ENCODE measurements around the gene DNAJC17. TPM values are rescaled to one million over a fixed set of nuclear protein-coding genes. Genes with fewer than 3 reads are reported as not detected.

DNAJC17 gene, protein sequence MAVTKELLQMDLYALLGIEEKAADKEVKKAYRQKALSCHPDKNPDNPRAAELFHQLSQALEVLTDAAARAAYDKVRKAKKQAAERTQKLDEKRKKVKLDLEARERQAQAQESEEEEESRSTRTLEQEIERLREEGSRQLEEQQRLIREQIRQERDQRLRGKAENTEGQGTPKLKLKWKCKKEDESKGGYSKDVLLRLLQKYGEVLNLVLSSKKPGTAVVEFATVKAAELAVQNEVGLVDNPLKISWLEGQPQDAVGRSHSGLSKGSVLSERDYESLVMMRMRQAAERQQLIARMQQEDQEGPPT
- 30.0 TPM for polyA plus RNA-seq (2013, experiment 1 of 2; ENCODE audit: insufficient read length)
- 31.6 TPM for polyA plus RNA-seq (2013, experiment 2 of 2; ENCODE audit: insufficient read length)

DNA sequence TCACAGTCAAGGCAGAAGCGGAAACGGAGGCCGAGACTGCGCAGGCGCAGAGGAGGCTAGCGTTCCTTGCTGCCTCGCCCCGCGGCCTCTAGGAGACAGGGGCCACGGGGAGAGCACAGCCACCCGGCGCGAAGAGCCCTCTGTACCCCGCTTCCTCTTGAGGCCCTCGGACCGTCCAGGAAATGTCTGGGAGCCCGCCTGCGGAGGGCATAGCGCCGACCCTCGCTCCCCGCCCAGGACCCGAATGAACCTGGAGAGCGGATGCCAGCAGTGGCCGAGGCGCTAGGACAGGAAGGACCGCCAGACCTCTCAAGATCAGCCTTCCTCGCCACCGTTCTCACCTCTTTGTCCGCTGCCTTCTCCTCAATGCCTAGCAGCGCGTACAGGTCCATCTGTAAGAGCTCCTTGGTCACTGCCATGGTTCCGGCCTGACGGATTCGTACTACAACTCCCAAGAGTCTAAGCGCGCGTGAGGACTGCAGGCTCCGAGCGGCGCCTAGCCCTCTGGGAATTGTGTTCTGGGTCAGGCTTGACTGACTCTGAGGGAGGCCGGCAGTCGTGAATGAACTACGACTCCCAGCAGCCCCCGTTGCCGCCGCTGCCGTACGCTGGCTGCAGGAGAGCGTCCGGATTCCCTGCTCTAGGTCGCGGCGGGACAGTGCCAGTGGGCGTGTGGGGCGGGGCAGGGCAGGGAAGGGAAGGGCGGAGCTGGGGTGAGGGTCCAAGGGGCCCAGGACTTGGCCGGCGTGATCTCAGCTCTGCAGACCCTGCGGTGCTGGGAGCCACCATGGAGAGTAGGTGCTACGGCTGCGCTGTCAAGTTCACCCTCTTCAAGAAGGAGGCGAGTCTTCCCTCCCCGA is at the start of gene DNAJC17, which contains the start of gene ZFYVE19:
DNAJC17 (minus strand) TSS at position 446 of the 860 bp plus-strand sequence; CDS start at position 419, 27 bp downstream.
ZFYVE19 (plus strand) TSS at position 62 of the 860 bp plus-strand sequence; CDS start at position 563, 501 bp downstream.
- peak; percentile 97 for DNase-seq

GRCh38 chr15:40856746-40857145 is 49.5 kb upstream of the DNAJC17 start:
- no peak for DNase-seq

GRCh38 chr15:40855706-40856234 is 48.5 kb upstream of the DNAJC17 start:
- no peak for DNase-seq

- DNase-seq: no peak
Observed at GRCh38 chr15:40854161-40854560, 46.9 kb upstream of the DNAJC17 start.

DNA sequence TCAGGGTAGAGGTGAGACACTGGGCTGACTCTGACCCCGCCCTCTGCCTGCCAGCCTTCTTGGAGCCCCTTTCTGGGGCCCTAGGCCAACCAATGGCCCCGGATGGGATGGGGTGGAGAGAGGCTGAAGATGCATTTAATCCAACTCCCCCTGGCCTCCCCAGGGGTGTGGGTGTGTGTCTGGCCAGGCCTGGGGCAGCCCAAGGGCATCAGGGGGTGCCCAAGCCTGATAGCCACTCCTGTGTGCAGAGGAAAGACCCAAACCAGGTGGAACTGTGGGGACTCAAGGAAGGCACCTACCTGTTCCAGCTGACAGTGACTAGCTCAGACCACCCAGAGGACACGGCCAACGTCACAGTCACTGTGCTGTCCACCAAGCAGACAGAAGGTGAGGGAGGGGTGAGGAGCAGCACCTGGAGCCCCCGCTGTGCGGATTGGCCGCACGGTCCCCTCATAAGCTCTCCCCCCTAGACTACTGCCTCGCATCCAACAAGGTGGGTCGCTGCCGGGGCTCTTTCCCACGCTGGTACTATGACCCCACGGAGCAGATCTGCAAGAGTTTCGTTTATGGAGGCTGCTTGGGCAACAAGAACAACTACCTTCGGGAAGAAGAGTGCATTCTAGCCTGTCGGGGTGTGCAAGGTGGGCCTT is 46.1 kb upstream of the DNAJC17 start:
- no peak for DNase-seq

DNA sequence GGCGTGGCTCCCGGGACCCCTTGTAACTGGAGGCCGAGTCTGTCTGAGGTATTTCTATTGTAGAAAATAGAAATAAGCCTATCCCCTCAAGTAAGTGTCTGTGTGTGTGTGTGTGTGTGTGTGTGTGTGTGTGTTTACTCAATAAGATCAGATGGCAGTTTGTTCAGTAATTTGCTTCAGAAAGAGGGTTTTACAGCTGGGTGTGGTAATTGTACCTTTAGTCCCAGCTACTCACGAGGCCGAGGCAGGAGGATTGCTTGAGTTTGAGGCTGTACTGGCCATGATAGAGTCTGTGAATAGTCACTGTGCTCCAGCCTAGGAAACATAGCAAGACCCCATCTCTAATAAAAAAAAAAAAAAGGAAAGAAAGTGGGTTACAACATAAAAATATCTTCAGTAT is 45.3 kb upstream of the DNAJC17 start:
- no peak for DNase-seq

- DNase-seq: no peak
Observed at GRCh38 chr15:40850576-40851112, 43.4 kb upstream of the DNAJC17 start.

- DNase-seq: no peak
Observed at GRCh38 chr15:40847223-40847961, 40.1 kb upstream of the DNAJC17 start.

DNA sequence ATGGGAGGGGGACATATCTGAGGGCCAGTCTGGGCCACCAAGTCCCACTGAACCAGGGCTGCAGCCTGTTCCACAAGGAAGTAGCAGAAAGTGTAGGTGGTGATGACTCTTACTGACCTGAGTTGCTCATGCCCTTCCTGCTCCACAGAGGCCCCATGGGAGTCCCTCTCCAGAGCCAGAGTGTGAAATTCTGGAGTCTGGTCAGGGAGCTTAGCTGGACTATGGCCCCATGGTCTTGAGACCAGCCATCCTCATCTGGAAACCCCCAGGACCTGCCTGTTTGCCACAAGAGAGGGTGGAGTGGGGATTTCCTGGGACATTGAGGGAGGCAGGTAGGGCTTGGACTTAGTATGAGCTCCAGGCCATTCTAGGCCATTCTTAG is 39.6 kb upstream of the DNAJC17 start:
- DNase-seq: no peak

DNA sequence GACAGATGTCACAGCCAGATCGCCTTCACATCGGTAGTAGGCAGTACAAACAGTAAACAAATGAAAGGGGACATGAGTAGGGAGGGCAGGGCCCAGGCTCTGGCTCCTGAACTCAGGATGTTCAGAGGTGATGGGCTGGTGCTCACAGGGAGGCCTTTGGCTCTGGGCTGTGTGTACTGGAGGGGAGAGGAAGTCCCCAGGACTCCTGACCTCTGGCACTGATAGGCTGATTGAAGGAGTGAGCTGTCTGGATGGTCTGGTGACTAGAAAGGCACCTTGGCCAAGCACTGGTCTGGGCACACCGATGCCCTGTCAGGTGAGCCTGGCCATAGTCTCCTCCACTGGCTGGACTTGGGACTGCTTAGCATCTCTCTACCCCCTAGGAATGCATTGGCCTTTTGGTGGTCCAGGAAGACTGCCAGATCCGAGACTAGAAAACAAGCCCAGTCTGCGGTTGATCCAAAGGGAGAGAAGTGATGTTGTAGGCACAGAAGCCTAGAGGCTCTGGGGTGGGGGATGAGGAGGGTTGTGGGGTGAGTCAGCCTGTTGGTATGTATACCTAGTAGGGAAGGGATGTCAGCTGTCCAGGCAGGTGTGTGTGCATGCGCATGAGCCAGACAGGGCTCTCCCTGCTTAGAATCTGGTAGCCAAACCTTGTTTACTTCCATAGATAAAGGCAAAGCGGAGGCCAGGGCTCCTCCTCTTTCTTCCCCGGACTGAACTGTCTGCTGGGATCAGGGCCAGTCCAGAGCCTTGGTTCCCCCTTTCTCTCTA is 38.4 kb upstream of the DNAJC17 start:
- no peak for DNase-seq

DNA sequence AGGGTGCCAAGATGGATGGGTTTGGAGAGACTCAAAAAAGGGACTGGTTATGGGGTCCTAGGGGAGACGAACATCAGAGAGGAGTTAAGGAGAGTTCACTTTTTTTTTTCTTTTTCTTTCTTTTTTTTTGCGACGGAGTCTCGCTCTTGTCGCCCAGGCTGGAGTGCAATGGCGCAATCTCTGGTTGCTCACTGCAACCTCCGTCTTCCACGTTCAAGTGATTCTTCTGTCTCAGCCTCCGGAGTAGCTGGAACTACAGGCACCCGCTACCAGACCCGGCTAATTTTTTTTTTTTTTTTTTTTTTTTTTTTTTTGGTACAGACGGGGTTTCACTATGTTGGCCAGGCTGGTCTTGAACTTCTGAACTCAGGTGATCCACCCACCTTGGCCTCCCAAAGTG is 37.8 kb upstream of the DNAJC17 start:
- DNase-seq: no peak

DNA sequence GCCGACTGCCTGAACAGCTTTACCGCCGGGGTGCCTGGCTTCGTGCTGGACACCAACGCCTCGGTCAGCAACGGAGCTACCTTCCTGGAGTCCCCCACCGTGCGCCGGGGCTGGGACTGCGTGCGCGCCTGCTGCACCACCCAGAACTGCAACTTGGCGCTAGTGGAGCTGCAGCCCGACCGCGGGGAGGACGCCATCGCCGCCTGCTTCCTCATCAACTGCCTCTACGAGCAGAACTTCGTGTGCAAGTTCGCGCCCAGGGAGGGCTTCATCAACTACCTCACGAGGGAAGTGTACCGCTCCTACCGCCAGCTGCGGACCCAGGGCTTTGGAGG is 37.4 kb upstream of the DNAJC17 start:
- DNase-seq: no peak

GRCh38 chr15:40843885-40844695 is 36.8 kb upstream of the DNAJC17 start, which contains the start of gene SPINT1:
SPINT1 (plus strand) TSS chr15:40844048; CDS start chr15:40844555, 507 bp downstream.
- no peak for DNase-seq

DNA sequence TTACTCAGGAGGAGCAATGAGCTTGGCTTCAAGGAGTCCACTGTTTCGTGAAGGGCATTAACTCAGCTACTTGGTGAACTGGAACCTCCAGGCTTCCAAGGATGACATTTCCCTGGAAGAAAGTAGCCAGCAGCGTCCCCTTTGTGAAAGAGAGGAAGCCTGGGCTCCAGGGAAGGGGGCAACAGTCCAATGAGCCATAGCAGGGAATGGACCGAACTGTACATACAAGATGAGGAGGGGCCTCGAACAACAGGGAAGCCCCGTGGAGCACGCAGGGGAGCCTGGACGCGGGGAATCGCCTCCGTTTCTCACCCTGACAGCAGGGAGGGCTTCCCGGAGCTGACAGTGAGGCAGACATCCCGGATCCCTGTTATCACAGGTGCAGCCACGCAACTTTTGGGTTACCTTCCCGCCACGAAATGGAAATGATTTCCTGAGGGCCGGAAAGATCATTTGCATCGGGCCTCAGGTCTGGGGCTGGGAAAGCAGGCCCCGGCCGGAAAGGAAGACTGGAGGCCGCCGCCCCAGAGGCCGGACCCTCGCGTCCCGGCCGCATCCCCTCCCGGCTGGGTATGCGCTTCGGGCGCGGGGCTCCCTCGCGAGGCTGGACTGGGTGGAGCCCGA is 36.1 kb upstream of the DNAJC17 start:
- no peak for DNase-seq

GRCh38 chr15:40841741-40842140 is 34.5 kb upstream of the DNAJC17 start:
- no peak for DNase-seq

DNA sequence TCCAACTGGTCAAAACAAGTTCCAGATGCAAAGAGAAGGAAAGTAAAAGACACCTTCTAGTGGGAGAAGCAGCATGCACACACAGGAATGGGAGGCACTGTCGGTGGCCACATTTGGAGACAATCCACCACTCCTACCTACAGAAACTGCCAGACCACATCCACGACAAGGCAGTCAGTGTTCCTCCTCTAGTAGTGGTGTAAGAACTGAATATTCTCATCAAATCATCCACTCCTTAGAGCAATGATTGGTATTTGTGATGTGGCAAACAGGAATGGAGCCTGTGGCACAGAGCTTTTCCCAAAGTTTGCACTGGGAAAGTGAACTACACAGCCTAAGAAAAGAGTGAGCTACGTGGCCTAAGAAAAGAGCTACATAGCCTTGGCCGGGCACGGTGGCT is 31.5 kb upstream of the DNAJC17 start:
- DNase-seq: no peak

GRCh38 chr15:40836020-40836419 is 28.7 kb upstream of the DNAJC17 start:
- DNase-seq: no peak

GRCh38 chr15:40832903-40833302 is 25.6 kb upstream of the DNAJC17 start:
- DNase-seq: no peak

DNA sequence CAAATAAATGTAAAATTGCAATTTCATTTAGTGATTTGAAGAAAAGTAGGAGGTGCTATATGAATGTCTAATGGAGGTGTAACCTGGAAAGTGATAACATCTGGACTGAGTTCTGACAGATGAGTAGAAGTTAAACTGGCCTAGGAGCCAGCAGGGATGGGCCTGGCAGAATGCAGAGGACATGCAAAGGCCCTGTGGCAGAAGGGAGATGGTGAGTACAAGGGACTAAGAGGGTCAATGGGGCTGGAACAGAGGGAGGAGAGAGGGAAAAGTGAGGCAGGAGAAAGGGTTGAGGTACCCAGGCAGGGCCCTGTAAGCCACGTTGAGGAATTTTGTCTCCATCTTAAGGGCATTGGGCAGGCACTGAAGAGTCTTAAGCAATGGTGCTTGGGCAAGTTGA is 24.6 kb upstream of the DNAJC17 start:
- no peak for DNase-seq

DNA sequence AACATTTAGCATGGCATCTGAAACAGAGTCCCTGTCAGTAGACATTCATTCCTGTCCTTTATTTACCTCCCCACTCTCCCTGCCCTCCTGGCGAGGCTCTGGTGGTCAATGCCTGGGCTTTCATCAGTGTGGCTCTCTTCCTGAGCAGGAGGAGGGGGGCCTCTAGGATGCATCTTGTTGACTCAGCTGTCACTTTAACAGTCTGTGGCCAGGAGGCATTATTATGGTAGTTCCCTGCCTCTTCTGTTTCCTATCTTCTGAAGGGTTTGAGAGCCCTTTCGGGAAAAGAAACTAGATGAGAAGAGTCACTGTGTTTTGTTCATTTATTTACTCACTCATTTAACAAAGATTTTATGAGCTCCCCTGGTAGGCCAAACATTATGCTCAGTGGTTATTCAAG is 23.6 kb upstream of the DNAJC17 start:
- no peak for DNase-seq
